ENCODE results near the gene LHX8. TPM values are rescaled to one million over a fixed set of nuclear protein-coding genes. Genes with fewer than 3 reads are reported as not detected.

LHX8 gene
- polyA plus RNA-seq, 1 donor from 2014 or later = 11.1 TPM

DNA sequence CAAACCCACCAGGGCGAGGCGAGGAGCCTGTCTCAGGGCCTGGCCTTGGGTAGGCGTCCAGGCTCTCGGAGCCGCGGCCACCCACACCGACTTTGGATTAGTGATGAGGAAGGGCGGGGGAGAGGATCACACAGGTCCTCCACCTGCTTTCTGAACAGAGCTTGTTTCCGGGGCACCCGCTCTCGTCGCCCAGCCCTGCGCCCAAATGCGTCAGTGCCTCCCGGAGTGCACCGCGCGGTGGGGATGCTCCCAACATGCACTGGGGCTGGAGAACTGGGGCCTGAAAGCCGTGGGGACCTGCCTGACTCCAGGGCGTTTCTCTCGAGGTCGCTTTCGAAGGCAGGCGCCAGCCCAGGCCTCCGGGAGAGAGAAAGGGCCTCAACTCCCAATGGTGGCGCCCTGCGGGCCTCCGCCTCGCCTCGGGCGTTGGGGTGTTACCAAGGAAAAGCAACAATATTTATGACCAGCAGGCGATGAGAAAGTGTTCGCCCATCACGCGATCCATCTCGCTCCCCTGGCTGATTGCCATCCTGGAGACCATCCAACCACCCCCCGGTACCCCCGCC lies 8.9 kb upstream of the LHX8 start:
- no peaks in the 10 kb centered on the region for H3K36me3 ChIP-seq (ENCODE audit: insufficient read depth, low read length)
- no peak overlapping the region for H3K4me3 ChIP-seq (ENCODE audit: low read length)
- TF ChIP-seq MXI1 (conservative IDR thresholded peaks at IDR 0.05; ENCODE audit: poor library complexity, severe bottlenecking) (no peak), POLR2AphosphoS5 (IDR thresholded peaks at IDR 0.05) (no peak), EZH2 (IDR thresholded peaks at IDR 0.05; ENCODE audit: borderline replicate concordance, insufficient read depth, low read length, poor library complexity, severe bottlenecking) (no peak)
- peaks cover 33% of the 10 kb centered on the region for H3K27me3 ChIP-seq (ENCODE audit: insufficient read depth, low read depth, low read length)
- no peak overlapping the region for H3K27ac ChIP-seq (ENCODE audit: low read length)
- H3F3A ChIP-seq (ENCODE audit: insufficient read depth, low read length, poor library complexity, severe bottlenecking) = no peaks in the 10 kb centered on the region
- no peaks in the 10 kb centered on the region for H3K79me2 ChIP-seq (replicated peaks; ENCODE audit: insufficient read depth, low read length)
- H3K4me2 ChIP-seq (ENCODE audit: low read length) = no peak overlapping the region
- no peaks in the 10 kb centered on the region for H3K9me3 ChIP-seq (ENCODE audit: low read length)
- H3K9ac ChIP-seq (ENCODE audit: low read length) = no peak overlapping the region
- no peaks in the 10 kb centered on the region for H3K9me2 ChIP-seq (ENCODE audit: insufficient read depth, low read length)
- H4K20me1 ChIP-seq (ENCODE audit: insufficient read depth) = no peaks in the 10 kb centered on the region
- no peak overlapping the region for H2AFZ ChIP-seq (ENCODE audit: low read depth, low read length)

DNA sequence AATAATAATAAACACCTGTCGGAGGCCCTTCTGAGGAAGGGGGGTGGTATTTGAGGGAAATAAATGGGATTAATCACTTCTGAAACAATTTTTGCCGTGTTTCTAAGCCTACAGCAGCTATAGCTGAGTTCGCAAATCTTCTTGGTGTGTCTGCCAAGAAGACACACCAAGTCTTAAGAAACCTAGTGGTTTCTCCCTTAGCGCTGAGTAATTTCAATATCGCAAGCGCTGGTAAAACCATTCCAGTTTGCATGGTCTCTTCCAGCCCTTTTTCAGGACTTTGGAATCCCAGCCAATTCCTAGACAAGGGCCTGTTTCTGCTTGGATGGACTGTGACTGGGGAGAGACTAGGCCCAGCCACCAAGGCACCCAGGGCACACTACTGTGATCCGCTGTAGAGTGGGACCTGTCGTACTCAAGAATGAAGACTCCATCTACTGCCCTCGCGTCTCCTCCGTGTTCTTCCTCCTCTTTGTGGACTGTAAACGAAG lies 7.5 kb upstream of the LHX8 start:
- Histone ChIP-seq H3K9ac (ENCODE audit: low read length) (no peak overlapping the region), H3K27me3 (ENCODE audit: insufficient read depth, low read depth, low read length) (peaks cover 47% of the 10 kb centered on the region)
- TF ChIP-seq EP300 (conservative IDR thresholded peaks at IDR 0.05; ENCODE audit: poor library complexity, severe bottlenecking) (no peak), TAF1 (IDR thresholded peaks at IDR 0.05; ENCODE audit: low read depth) (no peak), EZH2 (IDR thresholded peaks at IDR 0.05; ENCODE audit: borderline replicate concordance, insufficient read depth, low read length, poor library complexity, severe bottlenecking) (no peak), POLR2AphosphoS5 (IDR thresholded peaks at IDR 0.05) (no peak)

GRCh38 chr1:75127916-75128717 lies 6.1 kb upstream of the LHX8 start:
- no peak overlapping the region for H3K27ac ChIP-seq (ENCODE audit: low read length)
- no peaks in the 10 kb centered on the region for H3K79me2 ChIP-seq (replicated peaks; ENCODE audit: insufficient read depth, low read length)
- no peak overlapping the region for H3K4me3 ChIP-seq (ENCODE audit: low read length)
- no peak overlapping the region for H3K4me2 ChIP-seq (ENCODE audit: low read length)
- H3K36me3 ChIP-seq (ENCODE audit: insufficient read depth, low read length) = no peaks in the 10 kb centered on the region
- no peaks in the 10 kb centered on the region for H3F3A ChIP-seq (ENCODE audit: insufficient read depth, low read length, poor library complexity, severe bottlenecking)
- H2AFZ ChIP-seq (ENCODE audit: low read depth, low read length) = no peak overlapping the region
- no peaks in the 10 kb centered on the region for H3K9me3 ChIP-seq (ENCODE audit: low read length)
- H3K27me3 ChIP-seq (ENCODE audit: insufficient read depth, low read depth, low read length) = peaks cover 61% of the 10 kb centered on the region
- H3K9me2 ChIP-seq (ENCODE audit: insufficient read depth, low read length) = no peaks in the 10 kb centered on the region
- TF ChIP-seq TAF1 (IDR thresholded peaks at IDR 0.05; ENCODE audit: low read depth) (no peak), EP300 (conservative IDR thresholded peaks at IDR 0.05; ENCODE audit: poor library complexity, severe bottlenecking) (no peak), POLR2AphosphoS5 (IDR thresholded peaks at IDR 0.05) (no peak)
- TF ChIP-seq, protein P1, sequence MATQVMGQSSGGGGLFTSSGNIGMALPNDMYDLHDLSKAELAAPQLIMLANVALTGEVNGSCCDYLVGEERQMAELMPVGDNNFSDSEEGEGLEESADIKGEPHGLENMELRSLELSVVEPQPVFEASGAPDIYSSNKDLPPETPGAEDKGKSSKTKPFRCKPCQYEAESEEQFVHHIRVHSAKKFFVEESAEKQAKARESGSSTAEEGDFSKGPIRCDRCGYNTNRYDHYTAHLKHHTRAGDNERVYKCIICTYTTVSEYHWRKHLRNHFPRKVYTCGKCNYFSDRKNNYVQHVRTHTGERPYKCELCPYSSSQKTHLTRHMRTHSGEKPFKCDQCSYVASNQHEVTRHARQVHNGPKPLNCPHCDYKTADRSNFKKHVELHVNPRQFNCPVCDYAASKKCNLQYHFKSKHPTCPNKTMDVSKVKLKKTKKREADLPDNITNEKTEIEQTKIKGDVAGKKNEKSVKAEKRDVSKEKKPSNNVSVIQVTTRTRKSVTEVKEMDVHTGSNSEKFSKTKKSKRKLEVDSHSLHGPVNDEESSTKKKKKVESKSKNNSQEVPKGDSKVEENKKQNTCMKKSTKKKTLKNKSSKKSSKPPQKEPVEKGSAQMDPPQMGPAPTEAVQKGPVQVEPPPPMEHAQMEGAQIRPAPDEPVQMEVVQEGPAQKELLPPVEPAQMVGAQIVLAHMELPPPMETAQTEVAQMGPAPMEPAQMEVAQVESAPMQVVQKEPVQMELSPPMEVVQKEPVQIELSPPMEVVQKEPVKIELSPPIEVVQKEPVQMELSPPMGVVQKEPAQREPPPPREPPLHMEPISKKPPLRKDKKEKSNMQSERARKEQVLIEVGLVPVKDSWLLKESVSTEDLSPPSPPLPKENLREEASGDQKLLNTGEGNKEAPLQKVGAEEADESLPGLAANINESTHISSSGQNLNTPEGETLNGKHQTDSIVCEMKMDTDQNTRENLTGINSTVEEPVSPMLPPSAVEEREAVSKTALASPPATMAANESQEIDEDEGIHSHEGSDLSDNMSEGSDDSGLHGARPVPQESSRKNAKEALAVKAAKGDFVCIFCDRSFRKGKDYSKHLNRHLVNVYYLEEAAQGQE (IDR thresholded peaks at IDR 0.05; ENCODE audit: borderline replicate concordance) = no peak
- no peaks in the 10 kb centered on the region for H4K20me1 ChIP-seq (ENCODE audit: insufficient read depth)
- H3K9ac ChIP-seq (ENCODE audit: low read length) = no peak overlapping the region

More for the DNA sequence above, 7.5 kb upstream of the LHX8 start:
- H3F3A ChIP-seq (ENCODE audit: insufficient read depth, low read length, poor library complexity, severe bottlenecking) = no peaks in the 10 kb centered on the region
- no peaks in the 10 kb centered on the region for H4K20me1 ChIP-seq (ENCODE audit: insufficient read depth)
- no peak overlapping the region for H3K4me3 ChIP-seq (ENCODE audit: low read length)
- H3K79me2 ChIP-seq (replicated peaks; ENCODE audit: insufficient read depth, low read length) = no peaks in the 10 kb centered on the region
- no peak overlapping the region for H3K4me2 ChIP-seq (ENCODE audit: low read length)
- no peaks in the 10 kb centered on the region for H3K36me3 ChIP-seq (ENCODE audit: insufficient read depth, low read length)
- no peaks in the 10 kb centered on the region for H3K9me2 ChIP-seq (ENCODE audit: insufficient read depth, low read length)
- no peak overlapping the region for H3K27ac ChIP-seq (ENCODE audit: low read length)
- no peaks in the 10 kb centered on the region for H3K9me3 ChIP-seq (ENCODE audit: low read length)
- no peak overlapping the region for H2AFZ ChIP-seq (ENCODE audit: low read depth, low read length)

Data from neural cell (in vitro differentiated cells).